HepG2 (cell line): Measurements from ENCODE around the gene GNG13. TPM values are rescaled to one million over a fixed set of nuclear protein-coding genes. Genes with fewer than 3 reads are reported as not detected.
A peak's percentile ranks its signal among the peaks of the same experiment; 100 is the strongest.

Experiments used
- ATAC-seq: fragments of 200-7000 bp; cut with Tn5 transposase; 3 replicates; pipeline ENCODE4 v1.9.1; 2020; ENCODE audit warnings: mild to moderate bottlenecking, moderate library complexity
- BruUV-seq: library from RNA; stranded (reverse); fragments of 400-500 nt; replicated peaks from 2 replicates; lab custom pipeline; 2021; lab: Mats Ljungman, UMichigan
- CTCF ChIA-PET: fragments of 300-600 bp; formaldehyde crosslinking; extraction: SDS; loops from one replicate; lab custom pipeline; 2021; ENCODE audit warnings: low total read pairs, inconsistent platforms, low intra/inter-chr PET ratio; lab: Yijun Ruan, JAX
- POLR2A ChIA-PET: fragments of 350-600 bp; sonication (Branson Sonifier 250); formaldehyde crosslinking; loops from one replicate; lab custom pipeline; 2020; ENCODE audit warnings: antibody characterized with exemption, inconsistent platforms; lab: Yijun Ruan, JAX
- DNase-seq: peaks from one replicate; pipeline ENCODE4 v3.0.0-alpha.2; 2015; ENCODE audit warnings: low spot score
- FAIRE-seq: peaks from 3 replicates; lab custom pipeline; 2011; peaks lifted over from hg19 to GRCh38; lab: Jason Lieb, UNC
- H2AFZ ChIP-seq: one replicate; pipeline ENCODE4 v1.6.1; 2011; ENCODE audit warnings: low read length, inconsistent platforms
- H3K27ac ChIP-seq: fragments of 300-600 bp; 3 replicates; pipeline ENCODE4 v1.8.0; 2011; ENCODE audit warnings: mixed run types, mild to moderate bottlenecking, mixed read lengths, low read length, inconsistent platforms; ENCODE audit not compliant: insufficient read depth; ENCODE audit errors: extremely low read length
- H3K27me3 ChIP-seq, 2 experiments: fragments of 200-600 bp in 1 of 2; 2 replicates in 1 of 2; 3 replicates in 1 of 2; pipeline versions ENCODE4 v1.6.0 to v1.8.0; 2011; ENCODE audit warnings: low read length in 2 of 2, mild to moderate bottlenecking in 2 of 2, moderate library complexity in 2 of 2, inconsistent platforms in 1 of 2; ENCODE audit not compliant: insufficient read depth in 2 of 2, control insufficient read depth in 1 of 2
- H3K36me3 ChIP-seq, 2 experiments: fragments of 200-600 bp in 1 of 2; replicated peaks in 1 of 2; 2 replicates in 1 of 2; 3 replicates in 1 of 2; pipeline versions ENCODE4 v1.5.1 to v1.8.0; 2011; ENCODE audit warnings: low read length in 2 of 2, inconsistent platforms in 1 of 2; ENCODE audit not compliant: insufficient read depth in 2 of 2, control insufficient read depth in 1 of 2
- H3K4me1 ChIP-seq: 2 replicates; pipeline ENCODE4 v1.5.1; 2012; ENCODE audit warnings: low read length, inconsistent platforms; ENCODE audit not compliant: insufficient read depth
- H3K4me2 ChIP-seq: 2 replicates; pipeline ENCODE4 v1.6.0; 2011; ENCODE audit warnings: low read depth, low read length, inconsistent platforms
- H3K4me3 ChIP-seq, 3 experiments: fragments of 200-600 bp in 1 of 3; sonication (generic), shearing (Covaris generic) in 1 of 3; replicated peaks in 1 of 3; 2 replicates each; pipeline ENCODE4 v1.5.1; 2011 to 2016; ENCODE audit warnings: low read length in 3 of 3, inconsistent platforms in 2 of 3, low read depth in 2 of 3, mild to moderate bottlenecking in 2 of 3, control low read depth in 1 of 3, mixed read lengths in 1 of 3; ENCODE audit not compliant: insufficient read depth in 1 of 3
- H3K79me2 ChIP-seq: one replicate; pipeline ENCODE4 v1.6.1; 2011; ENCODE audit warnings: low read length, inconsistent platforms; ENCODE audit not compliant: insufficient read depth
- H3K9ac ChIP-seq: 2 replicates; pipeline ENCODE4 v1.6.0; 2011; ENCODE audit warnings: mild to moderate bottlenecking, low read depth, low read length, inconsistent platforms; ENCODE audit not compliant: insufficient read depth
- H3K9me3 ChIP-seq: 2 replicates; pipeline ENCODE4 v1.5.1; 2012; ENCODE audit warnings: mild to moderate bottlenecking, low read length
- H4K20me1 ChIP-seq: 2 replicates; pipeline ENCODE4 v1.6.0; 2011; ENCODE audit warnings: inconsistent platforms, mild to moderate bottlenecking, low read length, moderate library complexity; ENCODE audit not compliant: insufficient read depth
- HNRNPLL ChIP-seq: fragments of 200-400 bp; formaldehyde crosslinking; IDR thresholded peaks from 2 replicates; pipeline ENCODE4 v1.6.1; 2017; ENCODE audit warnings: mild to moderate bottlenecking, low read depth, low read length; ENCODE audit not compliant: poor library complexity, severe bottlenecking
- WGBS: methylation state at CpG from one replicate; pipeline ENCODE4 v1.1.6; 2017; ENCODE audit warnings: low lambda C conversion rate; 5-methylcytosine and 5-hydroxymethylcytosine counted together
- in situ Hi-C: cut with HindIII; loops from 2 replicates; pipeline ENCODE4 v1.10.0; 2017; ENCODE audit warnings: low pct_unique_long_range_greater_than_20kb; ENCODE audit not compliant: extremely low pct_ligation_motif_present
- intact Hi-C: fragments of 100-400 bp; cut with micrococcal nuclease; formaldehyde crosslinking; loops from one replicate; pipeline ENCODE4 v1.10.0; 2022; ENCODE audit not compliant: unreplicated experiment
- polyA plus RNA-seq, 8 experiments: library from polyadenylated mRNA; depleted of rRNA in 3 of 8; stranded (reverse) in 7 of 8; unstranded in 1 of 8; fragments of >200 nt; fragmentation: Illumina TruSeq in 4 of 8; extraction: Trizol in 4 of 8; gene quantifications; 2 replicates each; pipeline versions ENCODE4 v1.2.1 to v1.2.3, GENCODE V29; 2011 to 2016; ENCODE audit warnings: low read depth in 4 of 8, missing spikeins in 1 of 8, mixed read lengths in 1 of 8; ENCODE audit not compliant: insufficient read depth in 1 of 8
- total RNA-seq, 5 experiments: library from RNA; depleted of rRNA; stranded (reverse); fragments of >200 nt; fragmentation: Illumina TruSeq; extraction: Trizol; gene quantifications; 2 replicates each; pipeline ENCODE4 v1.2.3, GENCODE V29; 2016; ENCODE audit warnings: low read depth in 1 of 5
- TF ChIP-seq, protein P1 (sequence below), 2 experiments: IDR thresholded peaks; 2 replicates each; pipeline ENCODE4 v1.6.1; 2011 to 2012; ENCODE audit warnings: low read length in 2 of 2, borderline replicate concordance in 1 of 2, low read depth in 1 of 2, mild to moderate bottlenecking in 1 of 2, moderate library complexity in 1 of 2
- TF ChIP-seq, protein P2 (sequence below): fragments of 450-650 bp; IDR thresholded peaks from 2 replicates; pipeline ENCODE4 v1.6.1; 2016

GNG13 gene
- total and polyA plus RNA-seq, 2 of the 13 experiments (the other 11 are each of a cell fraction or from before 2014, with no cell fraction given), result not detected

DNA sequence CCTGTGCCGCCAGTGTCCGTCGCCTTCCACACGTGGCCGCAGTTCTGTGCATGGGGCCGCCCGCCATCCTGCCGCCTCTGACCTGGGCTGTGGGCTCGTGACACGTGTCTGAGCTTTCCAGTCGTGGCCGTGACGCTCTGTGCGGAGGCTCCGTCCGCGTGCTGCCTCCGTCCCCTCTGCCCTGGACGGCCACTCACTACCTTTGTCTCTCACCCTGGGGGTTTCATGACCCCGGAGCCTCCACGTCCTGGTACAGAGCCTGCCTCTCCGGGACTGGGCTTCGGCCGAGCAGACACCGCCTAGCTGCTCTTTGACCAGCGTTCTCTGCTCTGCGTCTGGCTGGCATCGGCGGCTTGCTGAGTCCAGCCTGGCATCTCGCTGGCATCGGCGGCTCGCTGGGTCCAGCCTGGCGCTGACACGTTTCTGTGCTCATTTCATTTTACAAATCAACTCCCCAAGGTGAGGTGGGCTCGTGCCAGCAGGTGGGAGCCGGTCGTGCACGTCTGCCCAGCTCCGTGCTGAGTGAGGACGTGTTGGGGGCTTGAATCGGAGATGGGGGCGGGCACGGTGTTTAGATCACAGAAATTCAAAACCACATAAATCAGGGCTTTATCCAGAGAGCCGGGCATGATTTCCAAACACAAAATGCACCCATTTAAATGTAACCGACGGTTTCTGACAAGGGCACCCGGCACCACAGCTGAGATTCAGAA is 44.3 kb upstream of the GNG13 start:
- no peak for FAIRE-seq
- intact Hi-C loops, result no loop called here
- BruUV-seq, result no TSS peak

More for the DNA sequence above, 44.3 kb upstream of the GNG13 start:
- H2AFZ ChIP-seq, result no peak overlapping the region
- no peaks in the 10 kb centered on the region; the same call in 1 of the 2 replicates for H3K9me3 ChIP-seq
- no peaks in the 10 kb centered on the region for H3K4me1 ChIP-seq
- no peaks in the 10 kb centered on the region for H4K20me1 ChIP-seq
- CTCF ChIA-PET, result no interaction called here
- no peak overlapping the region for H3K27ac ChIP-seq
- in situ Hi-C loops, result no loop called here
- TF ChIP-seq HNRNPLL, result no peak
- TF ChIP-seq, protein P1, sequence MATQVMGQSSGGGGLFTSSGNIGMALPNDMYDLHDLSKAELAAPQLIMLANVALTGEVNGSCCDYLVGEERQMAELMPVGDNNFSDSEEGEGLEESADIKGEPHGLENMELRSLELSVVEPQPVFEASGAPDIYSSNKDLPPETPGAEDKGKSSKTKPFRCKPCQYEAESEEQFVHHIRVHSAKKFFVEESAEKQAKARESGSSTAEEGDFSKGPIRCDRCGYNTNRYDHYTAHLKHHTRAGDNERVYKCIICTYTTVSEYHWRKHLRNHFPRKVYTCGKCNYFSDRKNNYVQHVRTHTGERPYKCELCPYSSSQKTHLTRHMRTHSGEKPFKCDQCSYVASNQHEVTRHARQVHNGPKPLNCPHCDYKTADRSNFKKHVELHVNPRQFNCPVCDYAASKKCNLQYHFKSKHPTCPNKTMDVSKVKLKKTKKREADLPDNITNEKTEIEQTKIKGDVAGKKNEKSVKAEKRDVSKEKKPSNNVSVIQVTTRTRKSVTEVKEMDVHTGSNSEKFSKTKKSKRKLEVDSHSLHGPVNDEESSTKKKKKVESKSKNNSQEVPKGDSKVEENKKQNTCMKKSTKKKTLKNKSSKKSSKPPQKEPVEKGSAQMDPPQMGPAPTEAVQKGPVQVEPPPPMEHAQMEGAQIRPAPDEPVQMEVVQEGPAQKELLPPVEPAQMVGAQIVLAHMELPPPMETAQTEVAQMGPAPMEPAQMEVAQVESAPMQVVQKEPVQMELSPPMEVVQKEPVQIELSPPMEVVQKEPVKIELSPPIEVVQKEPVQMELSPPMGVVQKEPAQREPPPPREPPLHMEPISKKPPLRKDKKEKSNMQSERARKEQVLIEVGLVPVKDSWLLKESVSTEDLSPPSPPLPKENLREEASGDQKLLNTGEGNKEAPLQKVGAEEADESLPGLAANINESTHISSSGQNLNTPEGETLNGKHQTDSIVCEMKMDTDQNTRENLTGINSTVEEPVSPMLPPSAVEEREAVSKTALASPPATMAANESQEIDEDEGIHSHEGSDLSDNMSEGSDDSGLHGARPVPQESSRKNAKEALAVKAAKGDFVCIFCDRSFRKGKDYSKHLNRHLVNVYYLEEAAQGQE (IDR thresholded peaks at IDR 0.05; ENCODE audit: borderline replicate concordance in 1 of 2, low read depth in 1 of 2, low read length in 2 of 2), result no peak
- TF ChIP-seq, protein P2, sequence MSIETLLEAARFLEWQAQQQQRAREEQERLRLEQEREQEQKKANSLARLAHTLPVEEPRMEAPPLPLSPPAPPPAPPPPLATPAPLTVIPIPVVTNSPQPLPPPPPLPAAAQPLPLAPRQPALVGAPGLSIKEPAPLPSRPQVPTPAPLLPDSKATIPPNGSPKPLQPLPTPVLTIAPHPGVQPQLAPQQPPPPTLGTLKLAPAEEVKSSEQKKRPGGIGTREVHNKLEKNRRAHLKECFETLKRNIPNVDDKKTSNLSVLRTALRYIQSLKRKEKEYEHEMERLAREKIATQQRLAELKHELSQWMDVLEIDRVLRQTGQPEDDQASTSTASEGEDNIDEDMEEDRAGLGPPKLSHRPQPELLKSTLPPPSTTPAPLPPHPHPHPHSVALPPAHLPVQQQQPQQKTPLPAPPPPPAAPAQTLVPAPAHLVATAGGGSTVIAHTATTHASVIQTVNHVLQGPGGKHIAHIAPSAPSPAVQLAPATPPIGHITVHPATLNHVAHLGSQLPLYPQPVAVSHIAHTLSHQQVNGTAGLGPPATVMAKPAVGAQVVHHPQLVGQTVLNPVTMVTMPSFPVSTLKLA, result 0 out of 2 replicates have a peak, but pooled peaks have one; percentile 12
- H3K79me2 ChIP-seq, result no peaks in the 10 kb centered on the region
- no peak overlapping the region for H3K9ac ChIP-seq
- H3K36me3 ChIP-seq, result no peaks in the 10 kb centered on the region
- ATAC-seq (no peak), DNase-seq (no peak)
- no peak overlapping the region for H3K4me3 ChIP-seq
- H3K4me2 ChIP-seq, result no peak overlapping the region
- peaks cover 12 to 54% of the 10 kb centered on the region in 2 experiments for H3K27me3 ChIP-seq
- POLR2A ChIA-PET, result no interaction called here
- 38% methylated on average over 7 of the region's 48 CpGs for WGBS
